ENCODE results near the gene GLT1D1.

The GLT1D1 gene

GRCh38 chr12:128872303-128872702 lies 19.0 kb downstream of the GLT1D1 start:
- no peaks in the 10 kb centered on the region for H3K36me3 ChIP-seq (ENCODE audit: low read length)

GRCh38 chr12:128876559-128876958 lies 23.3 kb downstream of the GLT1D1 start:
- Histone ChIP-seq H3K9ac (ENCODE audit: low read length) (no peak overlapping the region), H3K4me2 (ENCODE audit: low read depth, low read length, poor library complexity, severe bottlenecking) (no peak overlapping the region), H3K27me3 (ENCODE audit: low read length) (no peaks in the 10 kb centered on the region), H3F3A (ENCODE audit: insufficient read depth) (no peaks in the 10 kb centered on the region), H3K79me2 (ENCODE audit: insufficient read depth, low read length) (no peaks in the 10 kb centered on the region), H2AFZ (ENCODE audit: low read depth, low read length, severe bottlenecking) (no peak overlapping the region), H3K9me3 (ENCODE audit: insufficient read depth, low read length) (peaks cover 22% of the 10 kb centered on the region; the same call in 1 of the 2 replicates), H3K27ac (ENCODE audit: low read depth, low read length) (no peak overlapping the region), H4K20me1 (ENCODE audit: low read depth, low read length) (no peaks in the 10 kb centered on the region), H3K4me3 (ENCODE audit: insufficient read depth, low read length, poor library complexity, severe bottlenecking) (no peak overlapping the region), H3K9me2 (replicated peaks; ENCODE audit: insufficient read depth, low read length) (no peaks in the 10 kb centered on the region), H3K36me3 (ENCODE audit: low read length) (no peaks in the 10 kb centered on the region)
- TF ChIP-seq CTCF (IDR thresholded peaks at IDR 0.05; ENCODE audit: insufficient read depth, low read length, poor library complexity, severe bottlenecking) (no peak), EZH2phosphoT487 (conservative IDR thresholded peaks at IDR 0.05; ENCODE audit: low read length) (no peak)

More at GRCh38 chr12:128872303-128872702, 19.0 kb downstream of the GLT1D1 start:
- Histone ChIP-seq H3K4me2 (ENCODE audit: low read depth, low read length, poor library complexity, severe bottlenecking) (no peak overlapping the region), H3K4me3 (ENCODE audit: insufficient read depth, low read length, poor library complexity, severe bottlenecking) (no peak overlapping the region), H3K27me3 (ENCODE audit: low read length) (no peaks in the 10 kb centered on the region), H2AFZ (ENCODE audit: low read depth, low read length, severe bottlenecking) (no peak overlapping the region), H3F3A (ENCODE audit: insufficient read depth) (no peaks in the 10 kb centered on the region), H3K9me2 (replicated peaks; ENCODE audit: insufficient read depth, low read length) (no peaks in the 10 kb centered on the region), H3K9me3 (ENCODE audit: insufficient read depth, low read length) (peaks cover 15% of the 10 kb centered on the region; the same call in 1 of the 2 replicates), H3K9ac (ENCODE audit: low read length) (no peak overlapping the region), H3K79me2 (ENCODE audit: insufficient read depth, low read length) (no peaks in the 10 kb centered on the region), H4K20me1 (ENCODE audit: low read depth, low read length) (no peaks in the 10 kb centered on the region), H3K27ac (ENCODE audit: low read depth, low read length) (no peak overlapping the region)
- TF ChIP-seq EZH2phosphoT487 (conservative IDR thresholded peaks at IDR 0.05; ENCODE audit: low read length) (no peak), CTCF (IDR thresholded peaks at IDR 0.05; ENCODE audit: insufficient read depth, low read length, poor library complexity, severe bottlenecking) (no peak)

- Histone ChIP-seq H3K4me2 (ENCODE audit: low read depth, low read length, poor library complexity, severe bottlenecking) (no peak overlapping the region), H3K9me2 (replicated peaks; ENCODE audit: insufficient read depth, low read length) (no peaks in the 10 kb centered on the region), H2AFZ (ENCODE audit: low read depth, low read length, severe bottlenecking) (no peak overlapping the region), H3K27me3 (ENCODE audit: low read length) (no peaks in the 10 kb centered on the region), H3F3A (ENCODE audit: insufficient read depth) (no peaks in the 10 kb centered on the region), H4K20me1 (ENCODE audit: low read depth, low read length) (no peaks in the 10 kb centered on the region), H3K79me2 (ENCODE audit: insufficient read depth, low read length) (no peaks in the 10 kb centered on the region), H3K27ac (ENCODE audit: low read depth, low read length) (no peak overlapping the region), H3K9me3 (ENCODE audit: insufficient read depth, low read length) (peaks cover 22% of the 10 kb centered on the region; the same call in 1 of the 2 replicates), H3K4me3 (ENCODE audit: insufficient read depth, low read length, poor library complexity, severe bottlenecking) (no peak overlapping the region), H3K9ac (ENCODE audit: low read length) (no peak overlapping the region), H3K36me3 (ENCODE audit: low read length) (no peaks in the 10 kb centered on the region)
- TF ChIP-seq CTCF (IDR thresholded peaks at IDR 0.05; ENCODE audit: insufficient read depth, low read length, poor library complexity, severe bottlenecking): no peak
- TF ChIP-seq EZH2phosphoT487 (conservative IDR thresholded peaks at IDR 0.05; ENCODE audit: low read length): no peak
Observed at GRCh38 chr12:128879898-128880764, 26.9 kb downstream of the GLT1D1 start.
